Lower leg skin (tissue), 3 donors: ENCODE results near the gene APOB.

ENCODE experiments used
- POLR2A ChIP-seq, 2 donors: fragments of 450-650 bp; IDR thresholded peaks; one replicate each; pipeline ENCODE4 v1.6.1; 2016 to 2017; ENCODE audit warnings: antibody characterized with exemption in 2 of 2, mild to moderate bottlenecking in 1 of 2, moderate library complexity in 1 of 2
- TF ChIP-seq, protein P1 (sequence below), 3 donors: fragments of 450-650 bp; IDR thresholded peaks; one replicate each; pipeline ENCODE4 v1.5.1; 2016; ENCODE audit warnings: antibody characterized with exemption in 3 of 3, mild to moderate bottlenecking in 3 of 3, moderate library complexity in 2 of 3

DNA sequence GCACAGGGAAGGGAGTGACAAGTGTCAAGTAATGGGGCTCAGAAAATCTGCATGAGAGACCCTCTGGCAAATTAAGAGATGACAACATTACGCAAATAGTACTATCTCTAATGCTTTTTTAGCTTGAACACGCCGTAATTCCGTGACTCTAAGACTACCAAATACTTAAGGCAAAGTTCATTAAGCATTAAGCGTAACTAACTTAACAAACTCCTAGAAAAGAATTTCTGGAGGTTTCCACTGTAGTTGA lies 1.2 kb downstream of the APOB start:
- TF ChIP-seq, protein P1, sequence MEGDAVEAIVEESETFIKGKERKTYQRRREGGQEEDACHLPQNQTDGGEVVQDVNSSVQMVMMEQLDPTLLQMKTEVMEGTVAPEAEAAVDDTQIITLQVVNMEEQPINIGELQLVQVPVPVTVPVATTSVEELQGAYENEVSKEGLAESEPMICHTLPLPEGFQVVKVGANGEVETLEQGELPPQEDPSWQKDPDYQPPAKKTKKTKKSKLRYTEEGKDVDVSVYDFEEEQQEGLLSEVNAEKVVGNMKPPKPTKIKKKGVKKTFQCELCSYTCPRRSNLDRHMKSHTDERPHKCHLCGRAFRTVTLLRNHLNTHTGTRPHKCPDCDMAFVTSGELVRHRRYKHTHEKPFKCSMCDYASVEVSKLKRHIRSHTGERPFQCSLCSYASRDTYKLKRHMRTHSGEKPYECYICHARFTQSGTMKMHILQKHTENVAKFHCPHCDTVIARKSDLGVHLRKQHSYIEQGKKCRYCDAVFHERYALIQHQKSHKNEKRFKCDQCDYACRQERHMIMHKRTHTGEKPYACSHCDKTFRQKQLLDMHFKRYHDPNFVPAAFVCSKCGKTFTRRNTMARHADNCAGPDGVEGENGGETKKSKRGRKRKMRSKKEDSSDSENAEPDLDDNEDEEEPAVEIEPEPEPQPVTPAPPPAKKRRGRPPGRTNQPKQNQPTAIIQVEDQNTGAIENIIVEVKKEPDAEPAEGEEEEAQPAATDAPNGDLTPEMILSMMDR (IDR thresholded peaks at IDR 0.05), result no peak
- no peak for TF ChIP-seq POLR2A (IDR thresholded peaks at IDR 0.05)
